Fibroblast of lung (primary cell): ENCODE data around the gene PDE3A.

Experiments
- EZH2 ChIP-seq: IDR thresholded peaks from 2 replicates; pipeline ENCODE4 v1.5.1; 2012; ENCODE audit warnings: low read length, control low read depth, mild to moderate bottlenecking; ENCODE audit errors: missing control alignments
- TF ChIP-seq, protein P1 (sequence below), 2 donors: IDR thresholded peaks in 1 of 2; conservative IDR thresholded peaks in 1 of 2; 1 replicate in 1 of 2; 2 replicates in 1 of 2; pipeline ENCODE4 v1.5.1; 2011 to 2012; ENCODE audit warnings: low read length in 2 of 2, control low read depth in 1 of 2, inconsistent platforms in 1 of 2, low read depth in 1 of 2, mild to moderate bottlenecking in 1 of 2

DNA sequence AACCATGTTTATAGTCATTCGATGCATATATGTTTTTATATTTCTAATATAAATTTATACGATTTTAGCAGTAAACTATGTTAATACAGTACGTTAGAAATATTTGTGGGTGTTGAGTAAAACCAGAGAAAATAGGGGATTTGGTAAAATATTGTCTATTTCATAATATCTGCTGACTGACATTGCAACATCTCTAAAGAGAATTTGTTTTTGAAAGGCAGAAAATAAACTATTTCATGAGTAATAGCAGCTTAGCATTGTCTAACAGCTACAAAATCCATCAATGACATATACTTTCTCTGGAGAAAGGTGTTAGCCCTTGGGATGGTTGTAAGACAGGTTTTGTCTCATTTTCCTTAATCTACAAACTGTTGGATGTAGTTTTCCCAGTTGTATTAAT is 144.9 kb downstream of the PDE3A start:
- TF ChIP-seq, protein P1, sequence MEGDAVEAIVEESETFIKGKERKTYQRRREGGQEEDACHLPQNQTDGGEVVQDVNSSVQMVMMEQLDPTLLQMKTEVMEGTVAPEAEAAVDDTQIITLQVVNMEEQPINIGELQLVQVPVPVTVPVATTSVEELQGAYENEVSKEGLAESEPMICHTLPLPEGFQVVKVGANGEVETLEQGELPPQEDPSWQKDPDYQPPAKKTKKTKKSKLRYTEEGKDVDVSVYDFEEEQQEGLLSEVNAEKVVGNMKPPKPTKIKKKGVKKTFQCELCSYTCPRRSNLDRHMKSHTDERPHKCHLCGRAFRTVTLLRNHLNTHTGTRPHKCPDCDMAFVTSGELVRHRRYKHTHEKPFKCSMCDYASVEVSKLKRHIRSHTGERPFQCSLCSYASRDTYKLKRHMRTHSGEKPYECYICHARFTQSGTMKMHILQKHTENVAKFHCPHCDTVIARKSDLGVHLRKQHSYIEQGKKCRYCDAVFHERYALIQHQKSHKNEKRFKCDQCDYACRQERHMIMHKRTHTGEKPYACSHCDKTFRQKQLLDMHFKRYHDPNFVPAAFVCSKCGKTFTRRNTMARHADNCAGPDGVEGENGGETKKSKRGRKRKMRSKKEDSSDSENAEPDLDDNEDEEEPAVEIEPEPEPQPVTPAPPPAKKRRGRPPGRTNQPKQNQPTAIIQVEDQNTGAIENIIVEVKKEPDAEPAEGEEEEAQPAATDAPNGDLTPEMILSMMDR (conservative IDR thresholded peaks at IDR 0.05 in 1 of 2, IDR thresholded peaks at IDR 0.05 in 1 of 2; ENCODE audit: low read depth in 1 of 2, low read length in 2 of 2) = no peak
- TF ChIP-seq EZH2 = no peak
